Astrocyte of the cerebellum (primary cell): Measurements from ENCODE around the gene OXLD1.

Experiments
- DNase-seq: peaks from one replicate; pipeline ENCODE4 v3.0.0-alpha.2; 2011; ENCODE audit warnings: low read depth
- H3K4me3 ChIP-seq: 2 replicates; pipeline ENCODE4 v1.5.1; 2011; ENCODE audit warnings: mild to moderate bottlenecking, low read depth, low read length, moderate library complexity
- in situ Hi-C: cut with HindIII; loops from 2 replicates; pipeline ENCODE4 v1.10.0; 2017; ENCODE audit warnings: low sequenced_read_pairs
- TF ChIP-seq, protein P1 (sequence below): IDR thresholded peaks from 2 replicates; pipeline ENCODE4 v1.5.1; 2012; ENCODE audit warnings: low read length, low read depth, moderate library complexity, mild to moderate bottlenecking; ENCODE audit errors: missing control alignments

OXLD1 gene

DNA sequence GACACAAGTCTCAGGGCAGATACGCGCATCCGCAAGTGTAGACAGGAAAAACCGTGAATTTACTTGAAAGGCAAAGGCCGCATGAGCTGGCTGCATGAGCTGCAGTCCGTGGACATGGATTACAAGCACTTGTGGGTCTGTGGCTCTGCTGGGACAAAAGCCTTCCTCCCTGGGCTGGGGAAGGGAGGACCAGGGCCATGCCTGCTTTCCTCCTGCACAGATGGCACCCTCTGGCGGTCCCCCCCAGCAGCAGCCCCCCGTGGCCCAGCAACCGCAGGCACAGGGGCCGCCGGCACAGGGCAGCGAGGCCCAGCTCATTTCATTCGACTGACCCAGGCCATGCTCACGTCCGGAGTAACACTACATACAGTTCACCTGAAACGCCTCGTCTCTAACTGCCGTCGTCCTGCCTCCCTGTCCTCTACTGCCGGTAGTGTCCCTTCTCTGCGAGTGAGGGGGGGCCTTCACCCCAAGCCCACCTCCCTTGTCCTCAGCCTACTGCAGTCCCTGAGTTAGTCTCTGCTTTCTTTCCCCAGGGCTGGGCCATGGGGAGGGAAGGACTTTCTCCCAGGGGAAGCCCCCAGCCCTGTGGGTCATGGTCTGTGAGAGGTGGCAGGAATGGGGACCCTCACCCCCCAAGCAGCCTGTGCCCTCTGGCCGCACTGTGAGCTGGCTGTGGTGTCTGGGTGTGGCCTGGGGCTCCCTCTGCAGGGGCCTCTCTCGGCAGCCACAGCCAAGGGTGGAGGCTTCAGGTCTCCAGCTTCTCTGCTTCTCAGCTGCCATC lies 35.1 kb upstream of the OXLD1 start:
- in situ Hi-C loops: no loop called here
- peak overlapping the region; percentile 89 for H3K4me3 ChIP-seq
- TF ChIP-seq, protein P1, sequence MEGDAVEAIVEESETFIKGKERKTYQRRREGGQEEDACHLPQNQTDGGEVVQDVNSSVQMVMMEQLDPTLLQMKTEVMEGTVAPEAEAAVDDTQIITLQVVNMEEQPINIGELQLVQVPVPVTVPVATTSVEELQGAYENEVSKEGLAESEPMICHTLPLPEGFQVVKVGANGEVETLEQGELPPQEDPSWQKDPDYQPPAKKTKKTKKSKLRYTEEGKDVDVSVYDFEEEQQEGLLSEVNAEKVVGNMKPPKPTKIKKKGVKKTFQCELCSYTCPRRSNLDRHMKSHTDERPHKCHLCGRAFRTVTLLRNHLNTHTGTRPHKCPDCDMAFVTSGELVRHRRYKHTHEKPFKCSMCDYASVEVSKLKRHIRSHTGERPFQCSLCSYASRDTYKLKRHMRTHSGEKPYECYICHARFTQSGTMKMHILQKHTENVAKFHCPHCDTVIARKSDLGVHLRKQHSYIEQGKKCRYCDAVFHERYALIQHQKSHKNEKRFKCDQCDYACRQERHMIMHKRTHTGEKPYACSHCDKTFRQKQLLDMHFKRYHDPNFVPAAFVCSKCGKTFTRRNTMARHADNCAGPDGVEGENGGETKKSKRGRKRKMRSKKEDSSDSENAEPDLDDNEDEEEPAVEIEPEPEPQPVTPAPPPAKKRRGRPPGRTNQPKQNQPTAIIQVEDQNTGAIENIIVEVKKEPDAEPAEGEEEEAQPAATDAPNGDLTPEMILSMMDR: no peak
- no peak for DNase-seq

DNA sequence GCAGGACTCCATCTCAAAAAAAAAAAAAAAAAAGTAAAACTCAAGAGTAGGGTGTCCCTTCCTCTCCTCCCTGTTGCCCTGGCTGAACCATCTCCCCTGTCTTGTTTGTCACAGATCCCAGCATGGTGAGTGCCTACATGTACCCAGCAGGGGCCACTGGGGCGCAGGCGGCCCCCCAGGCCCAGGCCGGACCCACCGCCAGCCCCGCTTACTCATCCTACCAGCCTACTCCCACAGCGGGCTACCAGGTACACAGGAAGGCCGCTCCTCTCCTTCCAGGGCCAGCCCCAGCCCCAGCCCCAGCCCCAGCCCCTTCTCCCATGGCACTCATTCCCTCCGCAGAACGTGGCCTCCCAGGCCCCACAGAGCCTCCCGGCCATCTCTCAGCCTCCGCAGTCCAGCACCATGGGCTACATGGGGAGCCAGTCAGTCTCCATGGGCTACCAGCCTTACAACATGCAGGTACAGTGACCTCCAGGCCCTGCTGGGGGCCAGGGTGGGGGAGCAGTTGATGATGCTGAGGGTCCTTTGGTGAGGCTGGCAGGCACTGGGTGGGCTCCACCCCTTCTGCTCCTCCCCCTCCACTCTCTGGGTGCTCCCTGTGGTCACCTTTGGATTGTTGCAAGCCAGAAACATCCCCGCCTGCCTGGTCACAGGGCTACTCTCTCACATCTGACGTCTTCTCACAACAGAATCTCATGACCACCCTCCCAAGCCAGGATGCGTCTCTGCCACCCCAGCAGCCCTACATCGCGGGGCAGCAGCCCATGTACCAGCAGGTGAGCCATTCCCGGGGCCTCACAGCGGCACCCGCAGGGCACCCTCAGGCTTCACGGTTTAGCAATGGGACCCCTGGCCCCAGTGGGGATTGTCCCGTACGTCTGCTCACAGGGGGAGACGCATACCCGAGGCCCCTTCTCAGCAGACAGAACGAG lies 34.2 kb upstream of the OXLD1 start:
- DNase-seq: no peak
- in situ Hi-C loops: no loop called here
- TF ChIP-seq, protein P1: no peak
- H3K4me3 ChIP-seq: no peak overlapping the region

DNA sequence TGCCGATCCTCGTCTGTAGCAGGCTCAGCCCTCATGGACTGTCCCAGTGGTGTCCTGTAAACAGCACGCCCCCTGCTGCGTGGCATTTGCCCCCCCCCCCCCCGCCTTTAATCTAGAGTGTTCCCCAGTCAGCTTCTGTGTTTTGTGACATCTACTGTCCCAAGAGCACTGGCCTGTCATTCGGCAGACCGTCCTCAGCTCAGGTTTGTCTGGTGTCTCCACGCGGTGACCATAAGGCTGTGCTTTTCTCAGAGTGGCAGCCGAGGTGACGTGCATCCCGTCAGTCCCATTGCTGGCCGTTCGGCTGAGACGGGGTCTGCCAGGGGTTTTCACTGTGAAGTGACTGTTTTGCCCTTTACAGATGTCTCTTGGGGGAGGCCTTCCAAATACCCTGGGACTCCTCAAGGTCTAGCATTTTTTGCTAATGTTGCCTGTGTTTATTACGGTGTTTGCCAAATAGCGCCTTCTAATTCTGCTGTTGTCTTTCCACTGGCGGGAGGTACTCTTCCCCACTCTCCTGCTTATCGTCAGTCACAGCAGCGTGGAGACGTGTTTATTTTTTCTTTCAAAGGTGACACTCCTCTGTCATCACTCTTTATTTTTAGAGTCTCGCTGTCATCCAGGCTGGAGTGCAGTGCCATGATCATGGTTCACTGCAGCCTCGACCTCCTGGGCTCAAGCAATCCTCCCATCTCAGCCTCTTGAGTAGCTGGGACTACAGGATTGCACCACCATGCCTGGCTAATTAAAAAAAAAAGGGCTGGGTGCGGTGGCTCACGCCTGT lies 31.0 kb upstream of the OXLD1 start:
- TF ChIP-seq, protein P1: no peak
- no peak overlapping the region for H3K4me3 ChIP-seq
- no peak for DNase-seq
- in situ Hi-C loops: no loop called here

DNA sequence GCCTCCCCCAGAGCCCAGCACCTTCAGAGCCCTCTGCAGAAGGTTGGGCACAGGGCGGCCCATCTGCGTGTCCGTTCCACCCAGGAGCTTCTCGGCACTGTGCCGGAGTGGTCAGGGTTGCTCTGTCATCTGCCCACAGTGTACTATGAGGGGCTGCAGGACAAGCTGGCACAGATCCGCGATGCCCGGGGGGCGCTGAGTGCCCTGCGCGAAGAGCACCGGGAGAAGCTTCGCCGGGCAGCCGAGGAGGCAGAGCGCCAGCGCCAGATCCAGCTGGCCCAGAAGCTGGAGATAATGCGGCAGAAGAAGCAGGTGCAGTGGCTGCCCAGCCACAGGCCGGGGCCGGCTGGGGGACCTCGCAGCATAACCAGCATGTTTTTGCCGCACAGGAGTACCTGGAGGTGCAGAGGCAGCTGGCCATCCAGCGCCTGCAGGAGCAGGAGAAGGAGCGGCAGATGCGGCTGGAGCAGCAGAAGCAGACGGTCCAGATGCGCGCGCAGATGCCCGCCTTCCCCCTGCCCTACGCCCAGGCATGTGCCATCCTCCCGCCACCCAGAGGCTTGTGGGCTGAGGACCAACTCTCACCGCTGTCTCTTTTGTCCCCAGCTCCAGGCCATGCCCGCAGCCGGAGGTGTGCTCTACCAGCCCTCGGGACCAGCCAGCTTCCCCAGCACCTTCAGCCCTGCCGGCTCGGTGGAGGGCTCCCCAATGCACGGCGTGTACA lies 30.0 kb upstream of the OXLD1 start:
- DNase-seq: no peak
- in situ Hi-C loops: no loop called here
- TF ChIP-seq, protein P1: no peak
- no peak overlapping the region for H3K4me3 ChIP-seq

DNA sequence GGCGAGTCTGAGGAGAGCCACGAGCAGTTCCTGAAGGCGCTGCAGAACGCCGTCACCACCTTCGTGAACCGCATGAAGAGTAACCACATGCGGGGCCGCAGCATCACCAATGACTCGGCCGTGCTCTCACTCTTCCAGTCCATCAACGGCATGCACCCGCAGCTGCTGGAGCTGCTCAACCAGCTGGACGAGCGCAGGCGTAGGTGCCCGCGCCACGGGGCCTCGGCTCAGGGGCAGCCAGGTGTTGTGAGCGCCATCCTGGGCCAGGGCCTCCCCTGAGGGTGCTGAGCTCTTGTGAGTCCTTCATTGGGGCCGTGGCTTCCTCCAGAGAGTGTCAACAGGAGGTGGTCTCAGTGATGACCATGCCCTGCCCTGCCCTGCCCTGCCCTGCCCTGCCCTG lies 29.4 kb upstream of the OXLD1 start:
- DNase-seq: no peak
- TF ChIP-seq, protein P1: no peak
- no peak overlapping the region for H3K4me3 ChIP-seq
- in situ Hi-C loops: no loop called here

DNA sequence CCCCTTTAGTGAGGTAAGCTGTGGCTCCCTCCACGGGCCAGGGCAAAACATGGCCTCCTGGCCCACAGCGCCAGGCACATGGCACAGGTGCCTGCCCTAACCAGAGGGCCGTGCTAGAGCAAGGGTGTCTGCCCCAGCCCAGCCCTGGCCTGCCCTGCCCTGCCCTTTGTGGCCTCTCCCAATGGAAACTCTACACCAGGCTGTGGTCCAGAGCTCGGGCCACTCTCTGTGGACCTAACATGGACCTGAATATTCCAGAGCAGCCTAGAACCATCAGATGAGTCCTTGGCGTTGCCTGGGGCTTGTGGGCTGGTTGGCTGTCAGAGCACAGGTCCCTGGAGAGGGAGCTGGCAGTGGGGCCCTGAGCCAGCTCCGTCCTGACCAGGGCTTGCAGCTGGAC lies 28.8 kb upstream of the OXLD1 start:
- in situ Hi-C loops: no loop called here
- DNase-seq: no peak
- TF ChIP-seq, protein P1: no peak
- no peak overlapping the region for H3K4me3 ChIP-seq
